ENCODE results near the gene STIM1. TPM values are rescaled to one million over a fixed set of nuclear protein-coding genes. Genes with fewer than 3 reads are reported as not detected.
"Not testable (repeated sequence)": the region's sequence is repeated elsewhere in the genome, so short reads cannot be mapped to it uniquely, and the experiment has no call there.

The STIM1 gene
- total and polyA plus RNA-seq, 12 donors, result 11.9 to 55.7 (median 37.4) TPM

- no peaks in the 10 kb centered on the region for H3K27me3 ChIP-seq
- DNase-seq (no peak), ATAC-seq (no peak)
- H3K36me3 ChIP-seq, result no peaks in the 10 kb centered on the region
- intact Hi-C loops (cut with DNase I), result loop anchor here in 1 of 10 donors (5.0 kb wide), 1 partner anchor 33 kb away; the partner anchor contains the start of gene RHOG
- no peaks in the 10 kb centered on the region for H3K9me3 ChIP-seq
- peaks cover 0 to 47% (median 25%) of the 10 kb centered on the region in 9 donors for H3K4me1 ChIP-seq
- H3K27ac ChIP-seq, result peak overlapping the region in 7 of 10 donors; percentile 13 to 86 (median 76)
- H3K4me3 ChIP-seq, result no peak overlapping the region
- 95 to 100% methylated on average over 1 of the region's 1 CpG for WGBS, 2 donors
- TF ChIP-seq CTCF (IDR thresholded peaks at IDR 0.05), result no peak
These were observed 45.9 kb upstream of the STIM1 start for GRCh38 chr11:3809624-3809928.

GRCh38 chr11:3810446-3810845 lies 45.0 kb upstream of the STIM1 start:
- H3K36me3 ChIP-seq, result no peaks in the 10 kb centered on the region
- H3K27me3 ChIP-seq, result no peaks in the 10 kb centered on the region
- H3K4me1 ChIP-seq, result peaks cover 0 to 50% (median 25%) of the 10 kb centered on the region in 9 donors
- no peak for TF ChIP-seq CTCF (IDR thresholded peaks at IDR 0.05)
- intact Hi-C loops (cut with DNase I), result no loop called here
- ATAC-seq (peak in 3 of 8 donors; percentile 8 to 20 (median 11)), DNase-seq (no peak)
- peak overlapping the region in 9 of 10 donors; percentile 13 to 86 (median 76) for H3K27ac ChIP-seq
- WGBS, 2 donors, result 70 to 76% methylated on average over 3 of the region's 3 CpGs
- H3K4me3 ChIP-seq, result no peak overlapping the region
- H3K9me3 ChIP-seq, result no peaks in the 10 kb centered on the region

- intact Hi-C loops (cut with DNase I), result no loop called here
- H3K36me3 ChIP-seq, result no peaks in the 10 kb centered on the region
- peak in 1 of 2 donors; percentile 48 for DNase-seq
- no peaks in the 10 kb centered on the region for H3K27me3 ChIP-seq
- H3K4me1 ChIP-seq, result peaks cover 0 to 55% (median 29%) of the 10 kb centered on the region in 9 donors
- H3K27ac ChIP-seq, result peak overlapping the region in 9 of 10 donors; percentile 13 to 86 (median 76)
- no peak for TF ChIP-seq CTCF (IDR thresholded peaks at IDR 0.05)
- no peaks in the 10 kb centered on the region for H3K9me3 ChIP-seq
- peak; percentile 44 to 79 (median 68) for ATAC-seq
- WGBS, 2 donors, result 66 to 79% methylated on average over 4 of the region's 4 CpGs
- H3K4me3 ChIP-seq, result no peak overlapping the region
These were observed 44.5 kb upstream of the STIM1 start for GRCh38 chr11:3810951-3811350.

- intact Hi-C loops (cut with DNase I); H3K36me3 ChIP-seq; ATAC-seq; H3K4me3 ChIP-seq; H3K27me3 ChIP-seq; DNase-seq; H3K9me3 ChIP-seq: not testable (repeated sequence)
- Histone ChIP-seq H3K27ac (peak overlapping the region in 1 of 10 donors; percentile 67), H3K4me1 (peaks cover 0 to 55% (median 17%) of the 10 kb centered on the region in 9 donors)
- 95 to 96% methylated on average over 5 of the region's 5 CpGs for whole genome bisulfite sequencing, 2 donors
These were observed 40.6 kb upstream of the STIM1 start for GRCh38 chr11:3814832-3815231.

GRCh38 chr11:3815845-3816244 lies 39.6 kb upstream of the STIM1 start:
- H3K9me3 ChIP-seq, result no peaks in the 10 kb centered on the region
- H3K27me3 ChIP-seq, result no peaks in the 10 kb centered on the region
- intact Hi-C loops (cut with DNase I), result no loop called here
- DNase-seq (no peak), ATAC-seq (peak in 7 of 8 donors; percentile 39 to 88 (median 66))
- WGBS, 2 donors, result 76 to 81% methylated on average over 4 of the region's 4 CpGs
- no peak for TF ChIP-seq CTCF (IDR thresholded peaks at IDR 0.05)
- no peak overlapping the region for H3K4me3 ChIP-seq
- H3K27ac ChIP-seq, result peak overlapping the region in 8 of 10 donors; percentile 20 to 68 (median 62)
- peaks cover 0 to 44% (median 7%) of the 10 kb centered on the region in 9 donors for H3K4me1 ChIP-seq
- H3K36me3 ChIP-seq, result peaks cover 0 to 7% (median 0%) of the 10 kb centered on the region in 9 donors

Data from heart right ventricle (tissue), 16 donors.